OCI-LY3 (cell line): ENCODE results near the gene NUDT8.

Experiments used
- H2AFZ ChIP-seq: fragments of 200-600, 300-600 bp; shearing (Covaris generic); 2 replicates; pipeline ENCODE4 v1.6.0; 2014; ENCODE audit warnings: antibody characterized with exemption, low read depth, low read length
- H3K27ac ChIP-seq: fragments of 200-600, 300-600 bp; sonication (generic); 2 replicates; pipeline ENCODE4 v1.5.1; 2014; ENCODE audit warnings: mild to moderate bottlenecking, low read length, moderate library complexity, mixed read lengths
- H3K27me3 ChIP-seq: fragments of 200-600, 300-600 bp; sonication (generic); 2 replicates; pipeline ENCODE4 v1.6.1; 2014; ENCODE audit warnings: low read depth, low read length, mixed read lengths
- H3K36me3 ChIP-seq: fragments of 200-600, 300-600 bp; sonication (generic); replicated peaks from 2 replicates; pipeline ENCODE3; 2014; ENCODE audit warnings: low read depth, low read length, mixed read lengths
- H3K4me1 ChIP-seq: fragments of 300-600, 200-600 bp; sonication (generic); 2 replicates; pipeline ENCODE4 v1.6.1; 2014; ENCODE audit warnings: low read length, mixed read lengths
- H3K4me2 ChIP-seq: fragments of 200-600, 300-600 bp; sonication (generic); 2 replicates; pipeline ENCODE4 v1.6.1; 2014; ENCODE audit warnings: low read length, mixed read lengths
- H3K4me3 ChIP-seq: fragments of 300-600, 200-600 bp; sonication (generic); 2 replicates; pipeline ENCODE4 v1.5.1; 2014; ENCODE audit warnings: antibody characterized with exemption, mild to moderate bottlenecking, low read length, moderate library complexity
- H3K79me2 ChIP-seq: fragments of 300-600, 200-600 bp; shearing (Covaris generic); 2 replicates; pipeline ENCODE4 v1.6.1; 2014; ENCODE audit warnings: mild to moderate bottlenecking, low read length, mixed read lengths
- H3K9ac ChIP-seq: fragments of 300-600, 200-600 bp; shearing (Covaris generic); 2 replicates; pipeline ENCODE4 v1.6.0; 2014; ENCODE audit warnings: mild to moderate bottlenecking, low read length, moderate library complexity
- H3K9me3 ChIP-seq: fragments of 200-600, 300-600 bp; shearing (Covaris generic); 2 replicates; pipeline ENCODE4 v1.6.1; 2014; ENCODE audit warnings: low read length, mixed read lengths; ENCODE audit not compliant: insufficient read depth
- H4K20me1 ChIP-seq: fragments of 200-600, 300-600 bp; sonication (generic); 2 replicates; pipeline ENCODE4 v1.6.1; 2016; ENCODE audit warnings: low read length, mixed read lengths; ENCODE audit not compliant: insufficient read depth
- CTCF ChIP-seq: fragments of 200-600, 300-600 bp; sonication (generic); IDR thresholded peaks from 2 replicates; pipeline ENCODE4 v1.5.1; 2014; ENCODE audit warnings: antibody characterized with exemption, low read length, low read depth
- EZH2phosphoT487 ChIP-seq: fragments of 200-600 bp; shearing (Covaris generic); IDR thresholded peaks from 2 replicates; pipeline ENCODE4 v1.6.1; 2018; ENCODE audit warnings: antibody characterized with exemption, mixed run types, low read depth

Gene NUDT8

GRCh38 chr11:67610302-67610868 lies 19.4 kb downstream of the NUDT8 start:
- no peaks in the 10 kb centered on the region for H3K27me3 ChIP-seq
- peaks cover 17% of the 10 kb centered on the region for H3K79me2 ChIP-seq
- H3K36me3 ChIP-seq: peaks cover 20% of the 10 kb centered on the region
- no peak overlapping the region for H3K27ac ChIP-seq
- H3K4me1 ChIP-seq: peaks cover 38% of the 10 kb centered on the region
- no peaks in the 10 kb centered on the region for H4K20me1 ChIP-seq
- no peaks in the 10 kb centered on the region for H3K9me3 ChIP-seq
- H3K9ac ChIP-seq: no peak overlapping the region
- no peak overlapping the region for H3K4me2 ChIP-seq
- no peak overlapping the region for H3K4me3 ChIP-seq
- no peak overlapping the region for H2AFZ ChIP-seq
- no peak for TF ChIP-seq EZH2phosphoT487
- TF ChIP-seq CTCF: no peak

GRCh38 chr11:67609316-67609715 lies 20.4 kb downstream of the NUDT8 start:
- Histone ChIP-seq H3K9me3 (no peaks in the 10 kb centered on the region), H3K79me2 (peaks cover 17% of the 10 kb centered on the region), H3K36me3 (peaks cover 20% of the 10 kb centered on the region), H3K4me3 (no peak overlapping the region), H3K27ac (no peak overlapping the region), H3K4me1 (peaks cover 28% of the 10 kb centered on the region), H3K4me2 (no peak overlapping the region), H3K27me3 (no peaks in the 10 kb centered on the region), H2AFZ (no peak overlapping the region), H3K9ac (no peak overlapping the region), H4K20me1 (no peaks in the 10 kb centered on the region)
- no peak for TF ChIP-seq EZH2phosphoT487
- no peak for TF ChIP-seq CTCF

- no peak overlapping the region for H3K27ac ChIP-seq
- H3K36me3 ChIP-seq: peaks cover 20% of the 10 kb centered on the region
- peaks cover 17% of the 10 kb centered on the region for H3K79me2 ChIP-seq
- no peaks in the 10 kb centered on the region for H4K20me1 ChIP-seq
- H2AFZ ChIP-seq: no peak overlapping the region
- no peak overlapping the region for H3K4me2 ChIP-seq
- H3K4me1 ChIP-seq: peaks cover 20% of the 10 kb centered on the region
- no peaks in the 10 kb centered on the region for H3K27me3 ChIP-seq
- no peak overlapping the region for H3K9ac ChIP-seq
- H3K4me3 ChIP-seq: no peak overlapping the region
- no peaks in the 10 kb centered on the region for H3K9me3 ChIP-seq
- no peak for TF ChIP-seq EZH2phosphoT487
- TF ChIP-seq CTCF: no peak
Measured at GRCh38 chr11:67608486-67608885, 21.3 kb downstream of the NUDT8 start.

GRCh38 chr11:67607507-67607906 lies 22.2 kb downstream of the NUDT8 start:
- Histone ChIP-seq H4K20me1 (no peaks in the 10 kb centered on the region), H3K4me2 (peak overlapping the region; percentile 90), H3K9ac (peak overlapping the region; percentile 79), H3K27ac (no peak overlapping the region), H3K27me3 (peaks cover 5% of the 10 kb centered on the region; the same call in 1 of the 2 replicates), H3K9me3 (peaks cover 5% of the 10 kb centered on the region; the same call in 1 of the 2 replicates), H3K4me3 (peak overlapping the region; percentile 90), H3K36me3 (peaks cover 19% of the 10 kb centered on the region), H3K79me2 (peaks cover 17% of the 10 kb centered on the region), H3K4me1 (peaks cover 16% of the 10 kb centered on the region), H2AFZ (no peak overlapping the region)
- TF ChIP-seq CTCF (no peak), EZH2phosphoT487 (no peak)
